HepG2 (cell line): ENCODE measurements around the gene UNC13D. TPM values are rescaled to one million over a fixed set of nuclear protein-coding genes. Genes with fewer than 3 reads are reported as not detected.
A peak's percentile ranks its signal among the peaks of the same experiment; 100 is the strongest.

Source experiments
- ATF5 ChIP-seq: sonication (generic); formaldehyde crosslinking; IDR thresholded peaks from 2 replicates; pipeline ENCODE4 v1.4.0; 2020; ENCODE audit warnings: mild to moderate bottlenecking, low read depth, missing genetic modification reagents
- DMAP1 ChIP-seq: IDR thresholded peaks from 2 replicates; pipeline ENCODE4 v1.6.1; 2016
- ETV5 ChIP-seq: IDR thresholded peaks from 2 replicates; pipeline ENCODE4 v1.6.1; 2018; ENCODE audit warnings: missing biosample characterization, missing genetic modification reagents, inconsistent platforms, borderline replicate concordance
- FIP1L1 ChIP-seq: fragments of 200-400 bp; formaldehyde crosslinking; IDR thresholded peaks from 2 replicates; pipeline ENCODE4 v1.6.1; 2018; ENCODE audit warnings: low read depth, mild to moderate bottlenecking, low read length, moderate library complexity, borderline replicate concordance; ENCODE audit not compliant: insufficient read depth
- HMG20B ChIP-seq: conservative IDR thresholded peaks from 2 replicates; pipeline ENCODE4 v1.6.1; 2016; ENCODE audit warnings: missing genetic modification reagents, missing compliant biosample characterization
- HNRNPH1 ChIP-seq: fragments of 200-400 bp; formaldehyde crosslinking; optimal IDR thresholded peaks from 2 replicates; pipeline ENCODE3; 2017; ENCODE audit warnings: mild to moderate bottlenecking, low read depth, low read length
- REST ChIP-seq, 2 experiments: IDR thresholded peaks; 2 replicates each; pipeline ENCODE4 v1.6.1; 2011 to 2012; ENCODE audit warnings: low read length in 2 of 2, borderline replicate concordance in 1 of 2, low read depth in 1 of 2, mild to moderate bottlenecking in 1 of 2, moderate library complexity in 1 of 2
- SMAD9 ChIP-seq: sonication (generic); formaldehyde crosslinking; IDR thresholded peaks from 2 replicates; pipeline ENCODE4 v1.5.1; 2020; ENCODE audit warnings: mild to moderate bottlenecking, missing genetic modification reagents
- SNRNP70 ChIP-seq: fragments of 200-400 bp; formaldehyde crosslinking; IDR thresholded peaks from 2 replicates; pipeline ENCODE4 v1.6.1; 2017; ENCODE audit warnings: mild to moderate bottlenecking, low read depth, low read length, moderate library complexity
- STAG1 ChIP-seq: sonication (generic); formaldehyde crosslinking; IDR thresholded peaks from 2 replicates; pipeline ENCODE4 v1.4.0; 2020; ENCODE audit warnings: missing genetic modification reagents
- THYN1 ChIP-seq: sonication (generic); formaldehyde crosslinking; IDR thresholded peaks from 2 replicates; pipeline ENCODE4 v1.8.1; 2023; ENCODE audit warnings: low read depth, mild to moderate bottlenecking, moderate library complexity, missing genetic modification reagents, borderline replicate concordance
- U2AF2 ChIP-seq: fragments of 200-400 bp; formaldehyde crosslinking; IDR thresholded peaks from 2 replicates; pipeline ENCODE4 v1.6.1; 2017; ENCODE audit warnings: low read depth, mild to moderate bottlenecking, low read length
- ZNF121 ChIP-seq: sonication (generic); formaldehyde crosslinking; IDR thresholded peaks from 2 replicates; pipeline ENCODE4 v1.5.0; 2020; ENCODE audit warnings: mild to moderate bottlenecking, missing genetic modification reagents
- ZNF33B ChIP-seq: sonication (generic); formaldehyde crosslinking; IDR thresholded peaks from 2 replicates; pipeline ENCODE4 v1.5.1; 2020; ENCODE audit warnings: mild to moderate bottlenecking, missing genetic modification reagents
- ZNF503 ChIP-seq: sonication (generic); formaldehyde crosslinking; IDR thresholded peaks from 2 replicates; pipeline ENCODE4 v1.4.0; 2020; ENCODE audit warnings: missing genetic modification reagents
- ZNF557 ChIP-seq: sonication (generic); formaldehyde crosslinking; IDR thresholded peaks from 2 replicates; pipeline ENCODE4 v1.4.0; 2020; ENCODE audit warnings: missing genetic modification reagents
- ZNF672 ChIP-seq: sonication (generic); formaldehyde crosslinking; IDR thresholded peaks from 2 replicates; pipeline ENCODE4 v1.8.1; 2022; ENCODE audit warnings: missing genetic modification reagents
- ZNF816 ChIP-seq: sonication (generic); formaldehyde crosslinking; IDR thresholded peaks from 2 replicates; pipeline ENCODE4 v1.8.0; 2022; ENCODE audit warnings: missing genetic modification reagents, mild to moderate bottlenecking, borderline replicate concordance
- polyA plus RNA-seq, 8 experiments: library from polyadenylated mRNA; depleted of rRNA in 3 of 8; stranded (reverse) in 7 of 8; unstranded in 1 of 8; fragments of >200 nt; fragmentation: Illumina TruSeq in 4 of 8; extraction: Trizol in 4 of 8; gene quantifications; 2 replicates each; pipeline versions ENCODE4 v1.2.1 to v1.2.3, GENCODE V29; 2011 to 2016; ENCODE audit warnings: low read depth in 4 of 8, missing spikeins in 1 of 8, mixed read lengths in 1 of 8; ENCODE audit not compliant: insufficient read depth in 1 of 8
- total RNA-seq, 5 experiments: library from RNA; depleted of rRNA; stranded (reverse); fragments of >200 nt; fragmentation: Illumina TruSeq; extraction: Trizol; gene quantifications; 2 replicates each; pipeline ENCODE4 v1.2.3, GENCODE V29; 2016; ENCODE audit warnings: low read depth in 1 of 5
- TF ChIP-seq, protein P1 (sequence below): IDR thresholded peaks from 2 replicates; pipeline ENCODE4 v1.6.1; 2016; ENCODE audit warnings: low read depth, control low read depth

Gene UNC13D
- total and polyA plus RNA-seq, 2 of the 13 experiments (the other 11 are each of a cell fraction or from before 2014, with no cell fraction given): 29.7 to 42.7 TPM

- TF ChIP-seq, protein P1, sequence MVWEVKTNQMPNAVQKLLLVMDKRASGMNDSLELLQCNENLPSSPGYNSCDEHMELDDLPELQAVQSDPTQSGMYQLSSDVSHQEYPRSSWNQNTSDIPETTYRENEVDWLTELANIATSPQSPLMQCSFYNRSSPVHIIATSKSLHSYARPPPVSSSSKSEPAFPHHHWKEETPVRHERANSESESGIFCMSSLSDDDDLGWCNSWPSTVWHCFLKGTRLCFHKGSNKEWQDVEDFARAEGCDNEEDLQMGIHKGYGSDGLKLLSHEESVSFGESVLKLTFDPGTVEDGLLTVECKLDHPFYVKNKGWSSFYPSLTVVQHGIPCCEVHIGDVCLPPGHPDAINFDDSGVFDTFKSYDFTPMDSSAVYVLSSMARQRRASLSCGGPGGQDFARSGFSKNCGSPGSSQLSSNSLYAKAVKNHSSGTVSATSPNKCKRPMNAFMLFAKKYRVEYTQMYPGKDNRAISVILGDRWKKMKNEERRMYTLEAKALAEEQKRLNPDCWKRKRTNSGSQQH (CRISPR knock-in tag): peak; percentile 10
- peak; percentile 51; the same call in 1 of the 2 replicates for TF ChIP-seq DMAP1 (CRISPR knock-in tag)
- no peak for TF ChIP-seq ATF5 (CRISPR knock-in tag)
- peak; percentile 64; the same call in 1 of the 2 replicates for TF ChIP-seq ZNF121
- TF ChIP-seq HMG20B (CRISPR knock-in tag): peak; percentile 46; the same call in 1 of the 2 replicates
- no peak for TF ChIP-seq ZNF816 (CRISPR knock-in tag)
- peak; percentile 2; the same call in 1 of the 2 replicates for TF ChIP-seq ETV5 (CRISPR knock-in tag)
- no peak for TF ChIP-seq HNRNPH1
- TF ChIP-seq REST (IDR thresholded peaks at IDR 0.05; ENCODE audit: borderline replicate concordance in 1 of 2, low read depth in 1 of 2, low read length in 2 of 2): no peak; a peak in 1 of 4 replicates
- TF ChIP-seq ZNF557 (CRISPR knock-in tag): no peak
- TF ChIP-seq STAG1 (CRISPR knock-in tag): 0 out of 2 replicates have a peak, but pooled peaks have one; percentile 12
- TF ChIP-seq SMAD9: no peak
- no peak for TF ChIP-seq SNRNP70
- TF ChIP-seq ZNF672 (CRISPR knock-in tag): no peak
- no peak for TF ChIP-seq THYN1 (CRISPR knock-in tag)
- 0 out of 2 replicates have a peak, but pooled peaks have one; percentile 21 for TF ChIP-seq ZNF503 (CRISPR knock-in tag)
- TF ChIP-seq U2AF2: no peak
- TF ChIP-seq FIP1L1: no peak
- no peak; the same call in 1 of the 2 replicates for TF ChIP-seq ZNF33B
These were observed 48.5 kb upstream of the UNC13D start (continued) for GRCh38 chr17:75892556-75893224.
